SU-DHL-6 (cell line): ENCODE data around the gene RBPMS2.

ENCODE experiments used
- H2AFZ ChIP-seq: fragments of 200-600 bp; sonication (generic); 2 replicates; pipeline ENCODE4 v1.6.1; 2014; ENCODE audit warnings: low read depth, mild to moderate bottlenecking, moderate library complexity, mixed read lengths, antibody characterized with exemption, low read length; ENCODE audit not compliant: severe bottlenecking
- H3F3A ChIP-seq: fragments of 200-600 bp; shearing (Covaris generic); 2 replicates; pipeline ENCODE4 v1.6.0; 2016; ENCODE audit warnings: antibody characterized with exemption, mild to moderate bottlenecking; ENCODE audit not compliant: insufficient read depth
- H3K27ac ChIP-seq: fragments of 200-600 bp; sonication (generic); 2 replicates; pipeline ENCODE4 v1.5.1; 2016; ENCODE audit warnings: low read depth, mild to moderate bottlenecking, low read length, moderate library complexity, mixed read lengths
- H3K27me3 ChIP-seq: fragments of 200-600 bp; sonication (generic), shearing (Covaris generic); 2 replicates; pipeline ENCODE4 v1.6.0; 2014; ENCODE audit warnings: mild to moderate bottlenecking, low read length
- H3K36me3 ChIP-seq: fragments of 200-600 bp; sonication (generic); 2 replicates; pipeline ENCODE4 v1.6.1; 2014; ENCODE audit warnings: mild to moderate bottlenecking, low read length, mixed read lengths
- H3K4me2 ChIP-seq: fragments of 300-600, 200-600 bp; shearing (Covaris generic), sonication (generic); 2 replicates; pipeline ENCODE4 v1.6.0; 2014; ENCODE audit warnings: low read length, low read depth, mild to moderate bottlenecking; ENCODE audit not compliant: poor library complexity, severe bottlenecking
- H3K4me3 ChIP-seq: fragments of 200-600 bp; sonication (generic); 2 replicates; pipeline ENCODE4 v1.5.1; 2014; ENCODE audit warnings: antibody characterized with exemption, low read length, mild to moderate bottlenecking, mixed read lengths; ENCODE audit not compliant: insufficient read depth, poor library complexity, severe bottlenecking
- H3K79me2 ChIP-seq: fragments of 200-600 bp; sonication (generic); 2 replicates; pipeline ENCODE4 v1.6.1; 2014; ENCODE audit warnings: mild to moderate bottlenecking, low read length, moderate library complexity; ENCODE audit not compliant: insufficient read depth
- H3K9ac ChIP-seq: fragments of 200-600 bp; sonication (generic); 2 replicates; pipeline ENCODE4 v1.7.0; 2014; ENCODE audit warnings: mild to moderate bottlenecking, low read length
- H3K9me2 ChIP-seq: fragments of 200-600 bp; sonication (generic); replicated peaks from 2 replicates; pipeline ENCODE4 v1.6.1; 2014; ENCODE audit warnings: low read length; ENCODE audit not compliant: insufficient read depth
- H3K9me3 ChIP-seq: fragments of 200-600 bp; sonication (generic); 2 replicates; pipeline ENCODE4 v1.6.1; 2014; ENCODE audit warnings: low read length, mixed read lengths; ENCODE audit not compliant: insufficient read depth
- H4K20me1 ChIP-seq: fragments of 200-600 bp; sonication (generic); 2 replicates; pipeline ENCODE4 v1.6.1; 2014; ENCODE audit warnings: low read depth, mild to moderate bottlenecking, antibody characterized with exemption, low read length, moderate library complexity, mixed read lengths
- EZH2phosphoT487 ChIP-seq: fragments of 200-600 bp; sonication (generic), shearing (Covaris generic); conservative IDR thresholded peaks from 2 replicates; pipeline ENCODE4 v1.6.1; 2018; ENCODE audit warnings: mild to moderate bottlenecking, antibody characterized with exemption, low read length, moderate library complexity, mixed read lengths
- TF ChIP-seq, protein P1 (sequence below): fragments of 200-600 bp; sonication (generic); IDR thresholded peaks from one replicate; pipeline ENCODE4 v1.5.1; 2017; ENCODE audit warnings: antibody characterized with exemption, mild to moderate bottlenecking, low read length, moderate library complexity; ENCODE audit not compliant: insufficient read depth, poor library complexity, severe bottlenecking

Gene RBPMS2

DNA sequence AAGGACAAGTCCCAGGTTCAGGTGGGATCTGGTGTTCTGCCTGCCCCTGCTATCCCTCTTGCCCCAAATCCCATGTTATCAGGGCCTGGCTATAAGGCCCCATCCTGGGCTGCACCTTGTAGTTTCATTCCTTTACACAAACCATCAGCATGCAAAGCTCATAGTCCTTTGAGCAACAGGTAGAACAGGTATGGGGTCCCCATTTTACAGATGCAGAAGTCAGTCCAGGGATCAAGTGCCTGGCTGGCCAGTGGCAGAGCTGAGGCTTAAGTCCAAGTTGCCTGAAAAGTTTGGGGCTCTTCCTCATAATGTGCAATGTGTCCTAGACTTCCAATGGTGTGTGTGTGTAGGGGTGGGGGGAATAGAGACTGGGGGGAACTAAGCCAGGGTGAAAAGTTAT, 11.9 kb downstream of the RBPMS2 start:
- no peak overlapping the region for H3K4me3 ChIP-seq
- no peaks in the 10 kb centered on the region for H3F3A ChIP-seq
- H3K4me2 ChIP-seq, result no peak overlapping the region
- TF ChIP-seq EZH2phosphoT487, result no peak
- TF ChIP-seq, protein P1, sequence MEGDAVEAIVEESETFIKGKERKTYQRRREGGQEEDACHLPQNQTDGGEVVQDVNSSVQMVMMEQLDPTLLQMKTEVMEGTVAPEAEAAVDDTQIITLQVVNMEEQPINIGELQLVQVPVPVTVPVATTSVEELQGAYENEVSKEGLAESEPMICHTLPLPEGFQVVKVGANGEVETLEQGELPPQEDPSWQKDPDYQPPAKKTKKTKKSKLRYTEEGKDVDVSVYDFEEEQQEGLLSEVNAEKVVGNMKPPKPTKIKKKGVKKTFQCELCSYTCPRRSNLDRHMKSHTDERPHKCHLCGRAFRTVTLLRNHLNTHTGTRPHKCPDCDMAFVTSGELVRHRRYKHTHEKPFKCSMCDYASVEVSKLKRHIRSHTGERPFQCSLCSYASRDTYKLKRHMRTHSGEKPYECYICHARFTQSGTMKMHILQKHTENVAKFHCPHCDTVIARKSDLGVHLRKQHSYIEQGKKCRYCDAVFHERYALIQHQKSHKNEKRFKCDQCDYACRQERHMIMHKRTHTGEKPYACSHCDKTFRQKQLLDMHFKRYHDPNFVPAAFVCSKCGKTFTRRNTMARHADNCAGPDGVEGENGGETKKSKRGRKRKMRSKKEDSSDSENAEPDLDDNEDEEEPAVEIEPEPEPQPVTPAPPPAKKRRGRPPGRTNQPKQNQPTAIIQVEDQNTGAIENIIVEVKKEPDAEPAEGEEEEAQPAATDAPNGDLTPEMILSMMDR, result no peak
- no peaks in the 10 kb centered on the region for H3K9me3 ChIP-seq
- H3K27ac ChIP-seq, result no peak overlapping the region
- no peak overlapping the region for H2AFZ ChIP-seq
- no peak overlapping the region for H3K9ac ChIP-seq
- no peaks in the 10 kb centered on the region for H4K20me1 ChIP-seq
- H3K27me3 ChIP-seq, result no peaks in the 10 kb centered on the region
- H3K36me3 ChIP-seq, result no peaks in the 10 kb centered on the region
- H3K9me2 ChIP-seq, result no peaks in the 10 kb centered on the region
- no peaks in the 10 kb centered on the region for H3K79me2 ChIP-seq

DNA sequence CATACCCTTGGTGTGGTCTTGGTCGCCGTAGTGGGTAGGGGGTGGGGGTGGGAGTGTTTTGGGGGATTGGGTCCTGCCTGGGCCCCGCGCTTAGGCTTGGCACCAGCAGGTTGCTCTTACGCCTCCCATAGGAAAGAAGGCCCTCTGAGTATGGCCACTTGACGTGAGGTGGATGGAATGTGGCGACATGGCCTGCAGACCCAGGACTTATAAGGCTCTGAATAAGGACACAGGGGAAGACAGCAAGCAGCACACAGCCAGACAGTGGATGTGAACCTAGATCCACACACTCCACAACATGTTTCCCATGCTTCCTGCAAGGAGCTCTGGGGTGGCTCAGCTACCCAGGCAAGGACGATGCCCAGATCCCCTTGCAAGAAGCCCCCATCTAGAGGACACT, 12.4 kb downstream of the RBPMS2 start:
- H4K20me1 ChIP-seq, result no peaks in the 10 kb centered on the region
- no peaks in the 10 kb centered on the region for H3K9me2 ChIP-seq
- H2AFZ ChIP-seq, result no peak overlapping the region
- H3F3A ChIP-seq, result no peaks in the 10 kb centered on the region
- no peak overlapping the region for H3K4me3 ChIP-seq
- H3K4me2 ChIP-seq, result no peak overlapping the region
- H3K79me2 ChIP-seq, result no peaks in the 10 kb centered on the region
- H3K9ac ChIP-seq, result no peak overlapping the region
- TF ChIP-seq, protein P1, result no peak
- no peak for TF ChIP-seq EZH2phosphoT487
- no peak overlapping the region for H3K27ac ChIP-seq
- no peaks in the 10 kb centered on the region for H3K36me3 ChIP-seq
- no peaks in the 10 kb centered on the region for H3K9me3 ChIP-seq
- H3K27me3 ChIP-seq, result no peaks in the 10 kb centered on the region

DNA sequence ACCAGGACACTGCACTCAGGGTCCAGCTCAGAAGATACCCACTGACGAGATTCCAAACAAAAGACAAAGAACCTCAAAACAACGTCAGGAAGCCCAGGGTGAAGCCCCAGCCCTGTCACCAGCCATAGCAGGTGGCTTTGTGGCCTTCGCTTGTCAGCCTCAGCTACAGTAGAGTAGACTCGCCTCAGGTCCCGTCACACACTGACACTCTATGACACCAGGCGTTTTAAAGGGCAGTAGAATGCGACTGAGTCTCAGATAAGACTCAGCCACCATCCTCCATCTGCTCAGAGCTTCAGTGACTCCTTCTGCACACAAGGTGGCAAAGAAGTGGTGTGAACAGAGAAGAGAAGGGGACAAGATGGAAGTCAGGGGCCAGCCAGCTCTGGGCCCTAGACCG, 12.8 kb downstream of the RBPMS2 start:
- no peaks in the 10 kb centered on the region for H4K20me1 ChIP-seq
- no peaks in the 10 kb centered on the region for H3K79me2 ChIP-seq
- H3K27ac ChIP-seq, result no peak overlapping the region
- no peak overlapping the region for H3K4me2 ChIP-seq
- no peak overlapping the region for H3K4me3 ChIP-seq
- H3F3A ChIP-seq, result no peaks in the 10 kb centered on the region
- no peak overlapping the region for H3K9ac ChIP-seq
- no peak overlapping the region for H2AFZ ChIP-seq
- no peaks in the 10 kb centered on the region for H3K36me3 ChIP-seq
- H3K27me3 ChIP-seq, result no peaks in the 10 kb centered on the region
- H3K9me2 ChIP-seq, result no peaks in the 10 kb centered on the region
- TF ChIP-seq, protein P1, result no peak
- no peaks in the 10 kb centered on the region for H3K9me3 ChIP-seq

DNA sequence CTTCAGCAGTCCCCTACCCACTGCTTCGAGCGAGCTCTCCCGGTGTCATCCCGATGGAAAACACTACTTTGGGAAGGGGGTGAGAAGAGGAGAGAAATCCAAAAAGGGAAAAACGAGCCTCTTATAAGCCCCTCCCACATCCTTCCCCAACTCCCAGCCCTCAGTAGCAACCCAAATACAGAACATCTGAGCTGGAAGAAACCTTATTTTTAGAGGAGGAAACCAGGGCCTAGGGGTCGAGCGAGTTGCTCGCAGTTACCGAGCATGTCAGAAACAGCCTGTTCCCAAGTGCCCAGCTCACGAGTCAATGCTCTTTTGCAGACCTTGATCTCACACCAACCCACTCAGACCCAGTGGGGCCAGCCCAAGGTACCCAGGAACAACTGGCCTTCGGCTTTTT, 14.2 kb downstream of the RBPMS2 start:
- TF ChIP-seq, protein P1, result no peak
- TF ChIP-seq EZH2phosphoT487, result no peak
- no peak overlapping the region for H3K27ac ChIP-seq

More for the DNA sequence above, 14.2 kb downstream of the RBPMS2 start:
- no peaks in the 10 kb centered on the region for H3K9me3 ChIP-seq
- H3K79me2 ChIP-seq, result no peaks in the 10 kb centered on the region
- no peaks in the 10 kb centered on the region for H3K27me3 ChIP-seq
- no peaks in the 10 kb centered on the region for H3K9me2 ChIP-seq
- H3K9ac ChIP-seq, result no peak overlapping the region
- H3F3A ChIP-seq, result no peaks in the 10 kb centered on the region
- no peak overlapping the region for H3K4me2 ChIP-seq
- no peak overlapping the region for H3K4me3 ChIP-seq
- H3K36me3 ChIP-seq, result no peaks in the 10 kb centered on the region
- no peaks in the 10 kb centered on the region for H4K20me1 ChIP-seq
- no peak overlapping the region for H2AFZ ChIP-seq
